ENCODE results near the gene CLRN1.

Gene CLRN1

GRCh38 chr3:150887031-150887430 lies 85.5 kb downstream of the CLRN1 start:
- H3K4me1 Mint-ChIP-seq (ENCODE audit: low read depth), result no peaks in the 10 kb centered on the region
- H3K27me3 Mint-ChIP-seq (ENCODE audit: low read depth), result peaks cover 20% of the 10 kb centered on the region
- H3K27ac Mint-ChIP-seq, result no peak overlapping the region
- no peaks in the 10 kb centered on the region for H3K9me3 Mint-ChIP-seq
- H3K4me3 Mint-ChIP-seq, result no peak overlapping the region
- H3K36me3 Mint-ChIP-seq (ENCODE audit: low read depth), result no peaks in the 10 kb centered on the region

DNA sequence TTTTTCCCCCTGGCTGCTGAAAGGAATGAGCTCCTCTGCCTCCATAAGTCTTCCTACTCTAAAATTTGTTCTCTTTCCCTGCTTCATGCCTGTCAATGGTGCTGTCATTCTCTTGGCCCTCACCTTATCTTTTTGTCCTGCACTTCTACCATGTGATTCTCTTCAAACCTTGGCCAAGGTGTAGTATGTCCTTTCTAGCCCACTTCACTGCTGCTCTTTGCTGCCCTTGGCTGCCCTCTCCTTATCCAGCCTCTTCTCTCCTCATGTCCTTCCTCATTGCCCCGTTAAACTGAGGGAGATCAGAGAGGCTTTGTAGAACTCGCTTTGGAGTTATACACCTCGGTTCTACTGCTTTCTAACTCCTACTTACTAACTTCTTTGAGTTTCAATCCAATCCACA lies 87.0 kb downstream of the CLRN1 start:
- H3K27me3 Mint-ChIP-seq (ENCODE audit: low read depth), result peaks cover 28% of the 10 kb centered on the region
- no peak overlapping the region for H3K4me3 Mint-ChIP-seq
- H3K4me1 Mint-ChIP-seq (ENCODE audit: low read depth), result no peaks in the 10 kb centered on the region
- no peaks in the 10 kb centered on the region for H3K9me3 Mint-ChIP-seq
- no peaks in the 10 kb centered on the region for H3K36me3 Mint-ChIP-seq (ENCODE audit: low read depth)
- no peak overlapping the region for H3K27ac Mint-ChIP-seq

DNA sequence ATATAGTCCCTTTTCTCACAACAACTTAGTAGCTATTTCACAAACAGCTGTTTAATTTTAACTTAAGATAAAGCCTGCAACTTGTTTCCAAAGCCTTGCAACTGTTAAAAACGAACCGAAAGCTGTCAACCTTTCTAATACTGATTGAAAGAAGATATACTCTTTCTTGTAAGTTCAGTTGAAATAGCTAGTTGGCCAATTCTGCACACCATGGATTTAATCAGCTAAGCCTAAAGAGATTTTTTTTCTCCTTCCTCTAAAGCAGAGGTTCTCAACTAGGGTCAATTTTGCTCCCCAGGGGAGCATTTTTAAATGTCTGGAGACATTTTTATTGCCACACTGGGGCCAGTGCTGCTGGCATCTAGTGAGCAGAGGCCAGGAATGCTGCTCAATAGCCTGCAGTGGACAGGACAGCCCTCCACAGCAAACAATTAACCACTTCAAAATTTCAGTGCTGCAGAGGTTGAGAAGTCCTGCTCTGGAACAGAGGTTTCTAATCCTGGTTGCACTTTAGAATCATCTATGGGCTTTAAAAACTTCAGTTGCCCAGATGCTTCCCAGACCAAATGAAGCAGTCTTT lies 93.4 kb downstream of the CLRN1 start:
- H3K9me3 Mint-ChIP-seq, result no peaks in the 10 kb centered on the region
- no peak overlapping the region for H3K4me3 Mint-ChIP-seq
- H3K36me3 Mint-ChIP-seq (ENCODE audit: low read depth), result no peaks in the 10 kb centered on the region
- peaks cover 16% of the 10 kb centered on the region for H3K27me3 Mint-ChIP-seq (ENCODE audit: low read depth)
- peaks cover 4% of the 10 kb centered on the region for H3K4me1 Mint-ChIP-seq (ENCODE audit: low read depth)
- no peak overlapping the region for H3K27ac Mint-ChIP-seq

GRCh38 chr3:150878290-150878689 lies 94.2 kb downstream of the CLRN1 start:
- Mint-ChIP-seq H3K9me3 (no peaks in the 10 kb centered on the region), H3K36me3 (ENCODE audit: low read depth) (no peaks in the 10 kb centered on the region), H3K4me3 (no peak overlapping the region), H3K27ac (no peak overlapping the region), H3K4me1 (ENCODE audit: low read depth) (peaks cover 4% of the 10 kb centered on the region), H3K27me3 (ENCODE audit: low read depth) (peaks cover 15% of the 10 kb centered on the region)

DNA sequence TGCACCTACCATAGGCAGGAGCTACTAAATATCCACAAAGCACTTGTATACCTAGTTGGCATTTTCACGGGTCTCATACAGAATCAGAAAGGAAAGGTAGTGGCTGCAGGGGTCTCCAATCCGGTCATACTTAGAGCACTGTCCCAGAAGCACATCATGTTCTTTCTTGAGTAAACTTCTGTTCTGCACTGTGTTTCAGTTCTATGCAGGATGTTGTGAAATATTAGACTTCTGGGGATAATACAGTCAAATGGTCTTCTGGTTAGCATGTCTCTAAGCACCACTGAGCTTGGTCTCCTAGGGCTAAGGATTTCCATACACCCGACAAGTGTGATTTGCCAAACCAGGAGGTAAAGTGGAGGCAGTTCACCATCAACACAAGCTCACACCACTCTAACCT lies 95.2 kb downstream of the CLRN1 start:
- peaks cover 13% of the 10 kb centered on the region for H3K27me3 Mint-ChIP-seq (ENCODE audit: low read depth)
- no peak overlapping the region for H3K4me3 Mint-ChIP-seq

GRCh38 chr3:150876611-150877265 lies 95.8 kb downstream of the CLRN1 start:
- Mint-ChIP-seq H3K36me3 (ENCODE audit: low read depth) (no peaks in the 10 kb centered on the region), H3K27ac (no peak overlapping the region), H3K4me3 (no peak overlapping the region), H3K27me3 (ENCODE audit: low read depth) (peaks cover 8% of the 10 kb centered on the region), H3K4me1 (ENCODE audit: low read depth) (peaks cover 4% of the 10 kb centered on the region), H3K9me3 (no peaks in the 10 kb centered on the region)

More for the DNA sequence above, 95.2 kb downstream of the CLRN1 start:
- Mint-ChIP-seq H3K27ac (no peak overlapping the region), H3K9me3 (no peaks in the 10 kb centered on the region), H3K4me1 (ENCODE audit: low read depth) (peaks cover 4% of the 10 kb centered on the region), H3K36me3 (ENCODE audit: low read depth) (no peaks in the 10 kb centered on the region)
